Neuronal stem cell (in vitro differentiated cells): Measurements from ENCODE around the gene VCL.

Experiments used
- DNase-seq: peaks from one replicate; pipeline ENCODE4 v3.0.0-alpha.2; 2013; ENCODE audit warnings: low spot score
- H2AFZ ChIP-seq: one replicate; pipeline ENCODE4 v1.6.1; 2013; ENCODE audit warnings: mild to moderate bottlenecking, low read length, inconsistent platforms
- H2AK5ac ChIP-seq: 2 replicates; pipeline ENCODE4 v1.6.1; 2013; ENCODE audit warnings: low read depth, mild to moderate bottlenecking, inconsistent platforms, low read length, moderate library complexity, mixed read lengths
- H2BK120ac ChIP-seq: 2 replicates; pipeline ENCODE4 v1.6.1; 2013; ENCODE audit warnings: low read depth, mild to moderate bottlenecking, inconsistent platforms, low read length, moderate library complexity, mixed read lengths
- H2BK12ac ChIP-seq: one replicate; pipeline ENCODE4 v1.6.1; 2013; ENCODE audit warnings: low read length, inconsistent platforms
- H2BK15ac ChIP-seq: 2 replicates; pipeline ENCODE4 v1.6.1; 2013; ENCODE audit warnings: mild to moderate bottlenecking, low read length, inconsistent platforms, mixed read lengths
- H2BK5ac ChIP-seq: one replicate; pipeline ENCODE4 v1.6.1; 2013; ENCODE audit warnings: inconsistent platforms, mild to moderate bottlenecking, low read length, moderate library complexity
- H3K14ac ChIP-seq: one replicate; pipeline ENCODE4 v1.6.1; 2013; ENCODE audit warnings: low read length, inconsistent platforms
- H3K18ac ChIP-seq: 2 replicates; pipeline ENCODE4 v1.6.1; 2013; ENCODE audit warnings: low read length, inconsistent platforms
- H3K23ac ChIP-seq: 2 replicates; pipeline ENCODE4 v1.6.1; 2013; ENCODE audit warnings: low read depth, mild to moderate bottlenecking, mixed read lengths, low read length, inconsistent platforms; ENCODE audit not compliant: poor library complexity
- H3K27ac ChIP-seq: replicated peaks from 3 replicates; pipeline ENCODE4 v1.5.1; 2013; ENCODE audit warnings: low read length, inconsistent platforms
- H3K27me3 ChIP-seq, 3 experiments: 2 replicates each; pipeline ENCODE4 v1.6.1; 2013; ENCODE audit warnings: low read length in 3 of 3, mild to moderate bottlenecking in 2 of 3, inconsistent platforms in 1 of 3, low read depth in 1 of 3, mixed read lengths in 1 of 3, moderate library complexity in 1 of 3; ENCODE audit not compliant: control insufficient read depth in 3 of 3, insufficient read depth in 3 of 3
- H3K36me3 ChIP-seq, 2 donors: replicated peaks in 1 of 2; 2 replicates each; pipeline ENCODE4 v1.6.1; 2013; ENCODE audit warnings: low read length in 2 of 2; ENCODE audit not compliant: control insufficient read depth in 2 of 2, insufficient read depth in 2 of 2
- H3K4ac ChIP-seq: 2 replicates; pipeline ENCODE4 v1.6.1; 2013; ENCODE audit warnings: inconsistent platforms, mild to moderate bottlenecking, low read length, moderate library complexity
- H3K4me1 ChIP-seq, 2 donors: 1 replicate in 1 of 2; 2 replicates in 1 of 2; pipeline ENCODE4 v1.6.1; 2013; ENCODE audit warnings: low read length in 2 of 2, low read depth in 1 of 2; ENCODE audit not compliant: control insufficient read depth in 2 of 2, insufficient read depth in 1 of 2
- H3K4me2 ChIP-seq: one replicate; pipeline ENCODE4 v1.6.1; 2013; ENCODE audit warnings: mild to moderate bottlenecking, low read length, inconsistent platforms; ENCODE audit not compliant: insufficient read depth, poor library complexity, severe bottlenecking
- H3K4me3 ChIP-seq, 2 donors: 2 replicates each; pipeline ENCODE4 v1.5.1; 2013; ENCODE audit warnings: low read length in 2 of 2, mild to moderate bottlenecking in 2 of 2, inconsistent platforms in 1 of 2, moderate library complexity in 1 of 2
- H3K79me1 ChIP-seq: one replicate; pipeline ENCODE4 v1.6.1; 2013; ENCODE audit warnings: low read depth, mild to moderate bottlenecking, inconsistent platforms, low read length, moderate library complexity
- H3K9ac ChIP-seq: one replicate; pipeline ENCODE4 v1.6.1; 2013; ENCODE audit warnings: mild to moderate bottlenecking, low read depth, low read length, inconsistent platforms; ENCODE audit not compliant: poor library complexity
- H3K9me3 ChIP-seq, 2 donors: replicated peaks in 1 of 2; 2 replicates each; pipeline versions ENCODE3 to v1.6.1; 2013; ENCODE audit warnings: low read length in 2 of 2, mild to moderate bottlenecking in 2 of 2, inconsistent platforms in 1 of 2, low read depth in 1 of 2, mixed read lengths in 1 of 2, moderate library complexity in 1 of 2; ENCODE audit not compliant: control insufficient read depth in 2 of 2, insufficient read depth in 1 of 2
- H4K8ac ChIP-seq: one replicate; pipeline ENCODE4 v1.6.1; 2013; ENCODE audit warnings: low read depth, mild to moderate bottlenecking, inconsistent platforms, low read length, moderate library complexity
- H4K91ac ChIP-seq: one replicate; pipeline ENCODE4 v1.6.1; 2013; ENCODE audit warnings: low read length, low read depth, mild to moderate bottlenecking, inconsistent platforms; ENCODE audit not compliant: poor library complexity
- WGBS, 2 donors: extraction: QIAGEN DNeasy Blood & Tissue Kit; methylation state at CpG; one replicate each; pipeline ENCODE4 v1.1.7; 2013; ENCODE audit warnings: missing lambda C conversion rate in 2 of 2, mixed read lengths in 1 of 2; ENCODE audit not compliant: insufficient read length in 2 of 2, insufficient replicate concordance in 1 of 2; ENCODE audit errors: extremely low coverage in 2 of 2; 5-methylcytosine and 5-hydroxymethylcytosine counted together

VCL gene

DNA sequence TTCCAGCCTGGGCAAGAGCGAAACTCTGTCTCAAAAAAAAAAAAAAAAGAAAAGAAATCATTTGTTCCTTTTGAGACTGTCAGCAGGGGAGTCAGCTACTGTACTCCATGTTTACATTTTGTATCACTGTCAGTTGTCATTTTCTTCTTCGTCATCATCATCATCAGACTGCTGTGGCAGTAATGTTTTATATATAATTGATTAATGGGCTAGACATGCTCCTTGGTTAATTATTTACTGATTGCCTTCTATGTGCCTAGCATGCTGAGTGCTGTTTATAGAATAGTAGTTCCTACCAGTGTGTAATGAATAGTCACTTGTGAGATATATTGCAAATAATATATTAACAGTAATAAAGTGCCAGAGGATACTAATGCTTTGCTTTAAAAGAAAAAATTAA, 50.5 kb downstream of the VCL start:
- Histone ChIP-seq H3K9ac (no peak overlapping the region), H3K23ac (no peak overlapping the region), H3K18ac (no peak overlapping the region), H2AK5ac (no peak overlapping the region), H3K14ac (no peak overlapping the region), H3K36me3 (peaks cover 7 to 46% of the 10 kb centered on the region in 2 donors), H2BK5ac (no peak overlapping the region), H3K9me3 (peaks cover 0 to 7% of the 10 kb centered on the region in 2 donors), H2BK15ac (no peak overlapping the region), H4K91ac (no peak overlapping the region), H2AFZ (no peak overlapping the region), H3K4me2 (no peak overlapping the region), H2BK120ac (no peak overlapping the region), H3K27me3 (no peaks in the 10 kb centered on the region), H2BK12ac (no peak overlapping the region), H3K4me1 (peaks cover 1 to 5% of the 10 kb centered on the region in 2 donors), H3K79me1 (peaks cover 2% of the 10 kb centered on the region), H3K4ac (no peak overlapping the region), H4K8ac (no peak overlapping the region), H3K27ac (no peak overlapping the region), H3K4me3 (no peak overlapping the region)
- DNase-seq, result no peak
- WGBS, 2 donors, result no CpG with 5 or more reads among the region's 2 CpGs

- H3K23ac ChIP-seq, result no peak overlapping the region
- no peaks in the 10 kb centered on the region for H3K9me3 ChIP-seq
- no peak overlapping the region for H2AK5ac ChIP-seq
- peaks cover 4 to 30% of the 10 kb centered on the region in 2 donors for H3K36me3 ChIP-seq
- DNase-seq, result no peak
- H3K79me1 ChIP-seq, result peaks cover 2% of the 10 kb centered on the region
- WGBS, 2 donors, result no CpG with 5 or more reads among the region's 1 CpG
- peaks cover 1 to 5% of the 10 kb centered on the region in 2 donors for H3K4me1 ChIP-seq
- H3K4me2 ChIP-seq, result no peak overlapping the region
- H3K27ac ChIP-seq, result no peak overlapping the region
- H3K4ac ChIP-seq, result no peak overlapping the region
- no peak overlapping the region for H2BK120ac ChIP-seq
- no peak overlapping the region for H2BK12ac ChIP-seq
- no peak overlapping the region for H4K91ac ChIP-seq
- no peak overlapping the region for H3K4me3 ChIP-seq
- no peak overlapping the region for H2BK5ac ChIP-seq
- no peak overlapping the region for H3K14ac ChIP-seq
- H4K8ac ChIP-seq, result no peak overlapping the region
- no peaks in the 10 kb centered on the region for H3K27me3 ChIP-seq
- no peak overlapping the region for H2BK15ac ChIP-seq
- H3K9ac ChIP-seq, result no peak overlapping the region
- no peak overlapping the region for H2AFZ ChIP-seq
- no peak overlapping the region for H3K18ac ChIP-seq
Observed at GRCh38 chr10:74049955-74050354, 52.0 kb downstream of the VCL start.

DNA sequence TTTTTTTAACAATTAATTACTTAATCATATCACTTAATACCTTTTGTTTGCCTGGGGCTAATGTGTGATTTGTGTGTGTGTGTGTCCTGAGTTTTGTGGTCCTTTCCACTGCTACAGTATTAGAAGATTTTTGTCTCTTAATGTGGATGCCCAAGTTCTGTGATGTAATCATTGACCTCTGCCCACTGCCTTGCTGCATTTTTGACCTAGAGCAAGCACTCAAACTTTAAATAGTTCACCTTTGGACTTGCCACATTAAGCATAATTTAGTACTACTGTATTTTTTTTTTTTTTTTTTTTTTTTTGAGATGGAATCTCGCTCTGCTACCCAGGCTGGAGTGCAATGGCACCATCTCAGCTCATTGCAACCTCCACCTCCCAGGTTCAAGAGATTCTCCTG, 52.7 kb downstream of the VCL start:
- Histone ChIP-seq H3K9me3 (no peaks in the 10 kb centered on the region), H3K27ac (no peak overlapping the region), H3K4me2 (no peak overlapping the region), H2BK12ac (no peak overlapping the region), H3K36me3 (peaks cover 3 to 23% of the 10 kb centered on the region in 2 donors), H2AK5ac (no peak overlapping the region), H3K27me3 (no peaks in the 10 kb centered on the region), H2BK15ac (no peak overlapping the region), H3K79me1 (peaks cover 2% of the 10 kb centered on the region), H3K14ac (no peak overlapping the region), H4K91ac (no peak overlapping the region), H2BK120ac (no peak overlapping the region), H3K18ac (no peak overlapping the region), H3K4ac (no peak overlapping the region), H4K8ac (no peak overlapping the region), H2AFZ (no peak overlapping the region), H3K4me1 (peaks cover 1 to 5% of the 10 kb centered on the region in 2 donors), H3K4me3 (no peak overlapping the region), H3K9ac (no peak overlapping the region), H3K23ac (no peak overlapping the region), H2BK5ac (no peak overlapping the region)
- no peak for DNase-seq
- no CpG with 5 or more reads among the region's 1 CpG for WGBS, 2 donors

DNA sequence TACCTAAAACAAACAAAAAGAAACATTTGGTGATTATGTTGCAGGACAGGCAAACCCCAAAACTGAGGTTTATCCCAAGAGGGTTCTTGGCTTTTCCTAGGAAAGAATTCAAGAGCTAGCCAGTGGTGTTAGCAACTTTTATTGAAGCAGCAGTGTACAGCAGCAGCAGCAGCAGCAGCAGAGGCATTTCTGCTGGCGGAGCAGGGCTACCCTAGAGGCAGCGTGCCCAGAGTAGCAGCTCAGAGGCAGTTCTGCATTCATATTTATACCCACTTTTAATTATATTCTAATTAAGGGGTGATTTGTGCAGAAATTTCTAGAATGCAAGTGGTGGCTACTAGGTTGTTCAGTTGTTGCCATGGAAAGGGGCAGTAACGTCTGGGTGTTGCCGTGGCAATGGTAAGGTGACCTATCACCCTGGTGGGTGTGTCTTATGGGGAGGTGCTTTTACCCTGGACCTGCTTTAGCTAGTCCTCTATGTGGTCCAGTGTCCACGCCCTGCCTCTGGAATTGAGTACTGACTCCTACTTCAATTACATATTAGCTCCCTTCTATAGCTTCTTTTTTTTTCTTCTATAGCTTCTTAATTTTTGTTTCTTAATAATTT, 53.9 kb downstream of the VCL start:
- H3K4ac ChIP-seq, result no peak overlapping the region
- WGBS, 2 donors, result no CpG with 5 or more reads among the region's 5 CpGs
- no peak overlapping the region for H3K27ac ChIP-seq
- no peak overlapping the region for H2BK15ac ChIP-seq
- H3K23ac ChIP-seq, result no peak overlapping the region
- H2AFZ ChIP-seq, result no peak overlapping the region
- H3K4me3 ChIP-seq, result no peak overlapping the region
- no peak overlapping the region for H3K4me2 ChIP-seq
- H2BK5ac ChIP-seq, result no peak overlapping the region
- H3K18ac ChIP-seq, result no peak overlapping the region
- H4K8ac ChIP-seq, result no peak overlapping the region
- no peaks in the 10 kb centered on the region for H3K9me3 ChIP-seq
- H3K27me3 ChIP-seq, result no peaks in the 10 kb centered on the region
- peaks cover 0 to 14% of the 10 kb centered on the region in 2 donors for H3K36me3 ChIP-seq
- H3K9ac ChIP-seq, result no peak overlapping the region
- H2BK120ac ChIP-seq, result no peak overlapping the region
- H3K4me1 ChIP-seq, result peaks cover 1 to 5% of the 10 kb centered on the region in 2 donors
- H2BK12ac ChIP-seq, result no peak overlapping the region
- H3K14ac ChIP-seq, result no peak overlapping the region
- H4K91ac ChIP-seq, result no peak overlapping the region
- H3K79me1 ChIP-seq, result peaks cover 2% of the 10 kb centered on the region
- no peak overlapping the region for H2AK5ac ChIP-seq
- DNase-seq, result no peak
